Esophagus squamous epithelium (tissue), 4 donors: ENCODE data around the gene PFKFB4.
"Not testable (repeated sequence)": the region's sequence is repeated elsewhere in the genome, so short reads cannot be mapped to it uniquely, and the experiment has no call there.

Experiments used
- CTCF ChIP-seq, 6 experiments: fragments of 450-650 bp in 4 of 6; fragments of 200-600 bp in 2 of 6; sonication (generic) in 2 of 6; IDR thresholded peaks; one replicate each; pipeline ENCODE4 v1.5.1; 2016 to 2019; ENCODE audit warnings: antibody characterized with exemption in 6 of 6, mild to moderate bottlenecking in 4 of 6, moderate library complexity in 4 of 6
- POLR2A ChIP-seq, 4 donors: fragments of 450-650 bp; IDR thresholded peaks; one replicate each; pipeline ENCODE4 v1.6.1; 2017; ENCODE audit warnings: antibody characterized with exemption in 4 of 4, mild to moderate bottlenecking in 4 of 4, moderate library complexity in 3 of 4

GRCh38 chr3:48482822-48483221, 73.8 kb downstream of the PFKFB4 start:
- TF ChIP-seq CTCF, POLR2A (IDR thresholded peaks at IDR 0.05): not testable (repeated sequence)
